SK-N-SH (cell line): ENCODE measurements around the gene R3HDM1. TPM values are rescaled to one million over a fixed set of nuclear protein-coding genes. Genes with fewer than 3 reads are reported as not detected.

ENCODE experiments used
- CTCF ChIA-PET: fragments of 300-600, 350-600 bp; formaldehyde crosslinking; extraction: SDS; loops from one replicate; lab custom pipeline; 2021; lab: Yijun Ruan, JAX
- POLR2A ChIA-PET: fragments of 350-600 bp; sonication (Branson Sonifier 250); formaldehyde crosslinking; extraction: SDS; loops from one replicate; lab custom pipeline; 2020; ENCODE audit warnings: antibody characterized with exemption, inconsistent platforms; lab: Yijun Ruan, JAX
- DNase-seq: peaks from one replicate; pipeline ENCODE4 v3.0.0; 2012
- H2AFZ ChIP-seq: fragments of 200-600 bp; sonication (generic); 2 replicates; pipeline ENCODE4 v1.8.1; 2016; ENCODE audit warnings: antibody characterized with exemption, mild to moderate bottlenecking, low read depth
- H3F3A ChIP-seq: fragments of 200-600 bp; sonication (generic); replicated peaks from 2 replicates; pipeline ENCODE3; 2016; ENCODE audit warnings: antibody characterized with exemption, mild to moderate bottlenecking; ENCODE audit not compliant: insufficient read depth
- H3K27ac ChIP-seq, 2 experiments: fragments of 200-500 bp in 1 of 2; fragments of 200-600 bp in 1 of 2; sonication (Bioruptor generic) in 1 of 2; sonication (generic), shearing (Covaris generic) in 1 of 2; 2 replicates each; pipeline versions ENCODE4 v1.5.1 to v1.6.1; 2014 to 2016; ENCODE audit warnings: low read depth in 2 of 2, inconsistent platforms in 1 of 2, low read length in 1 of 2, mild to moderate bottlenecking in 1 of 2, mixed read lengths in 1 of 2
- H3K27me3 ChIP-seq: fragments of 200-600 bp; sonication (generic), shearing (Covaris generic); 2 replicates; pipeline ENCODE4 v1.6.1; 2016; ENCODE audit warnings: mixed run types; ENCODE audit not compliant: insufficient read depth
- H3K36me3 ChIP-seq, 2 experiments: fragments of 200-500 bp in 1 of 2; fragments of 200-600 bp in 1 of 2; sonication (Bioruptor generic) in 1 of 2; sonication (generic) in 1 of 2; replicated peaks in 1 of 2; 2 replicates each; pipeline versions ENCODE3 to v1.5.1; 2014 to 2016; ENCODE audit warnings: low read length in 1 of 2, mild to moderate bottlenecking in 1 of 2; ENCODE audit not compliant: insufficient read depth in 2 of 2, control insufficient read depth in 1 of 2
- H3K4me1 ChIP-seq, 2 experiments: fragments of 200-500 bp in 1 of 2; fragments of 200-600 bp in 1 of 2; sonication (Bioruptor generic) in 1 of 2; sonication (generic), shearing (Covaris generic) in 1 of 2; 2 replicates each; pipeline versions ENCODE4 v1.5.1 to v1.6.1; 2014 to 2016; ENCODE audit warnings: low read depth in 1 of 2, low read length in 1 of 2, mixed run types in 1 of 2; ENCODE audit not compliant: insufficient read depth in 2 of 2, control insufficient read depth in 1 of 2
- H3K4me2 ChIP-seq: fragments of 200-600 bp; sonication (generic), shearing (Covaris generic); 2 replicates; pipeline ENCODE4 v1.6.1; 2017; ENCODE audit warnings: mixed run types
- H3K4me3 ChIP-seq, 2 experiments: fragments of 200-500 bp in 1 of 2; fragments of 200-600 bp in 1 of 2; sonication (Bioruptor generic) in 1 of 2; sonication (generic), shearing (Covaris generic) in 1 of 2; 2 replicates each; pipeline versions ENCODE4 v1.5.1 to v1.8.1; 2014 to 2016; ENCODE audit warnings: low read depth in 2 of 2, inconsistent platforms in 1 of 2, low read length in 1 of 2, mild to moderate bottlenecking in 1 of 2, mixed read lengths in 1 of 2, moderate library complexity in 1 of 2
- H3K79me2 ChIP-seq: fragments of 200-600 bp; sonication (generic); 2 replicates; pipeline ENCODE4 v1.8.1; 2017; ENCODE audit warnings: mild to moderate bottlenecking; ENCODE audit not compliant: insufficient read depth
- H3K9ac ChIP-seq: fragments of 200-600 bp; sonication (generic); 2 replicates; pipeline ENCODE4 v1.6.1; 2017; ENCODE audit warnings: mixed run types
- H3K9me2 ChIP-seq: fragments of 200-600 bp; sonication (generic); 2 replicates; pipeline ENCODE4 v1.6.1; 2017; ENCODE audit warnings: mixed run types
- H3K9me3 ChIP-seq: fragments of 200-600 bp; sonication (generic); 2 replicates; pipeline ENCODE4 v1.6.1; 2017; ENCODE audit warnings: mixed run types, mild to moderate bottlenecking, moderate library complexity
- H4K20me1 ChIP-seq: fragments of 200-600 bp; sonication (generic); 2 replicates; pipeline ENCODE4 v1.6.1; 2017; ENCODE audit warnings: mild to moderate bottlenecking, mixed run types; ENCODE audit not compliant: insufficient read depth
- FOXJ3 ChIP-seq: sonication (generic); formaldehyde crosslinking; IDR thresholded peaks from 2 replicates; pipeline ENCODE4 v1.5.1; 2020; ENCODE audit warnings: mild to moderate bottlenecking, missing genetic modification reagents
- MXI1 ChIP-seq: IDR thresholded peaks from 2 replicates; pipeline ENCODE4 v1.6.1; 2012; ENCODE audit warnings: mild to moderate bottlenecking, low read depth, low read length, improper control_type of control experiment
- RAD21 ChIP-seq: IDR thresholded peaks from 2 replicates; pipeline ENCODE4 v1.6.1; 2012; ENCODE audit warnings: mild to moderate bottlenecking, low read length
- RCOR1 ChIP-seq: fragments of 150-350 bp; IDR thresholded peaks from 2 replicates; pipeline ENCODE4 v1.6.1; 2017; ENCODE audit warnings: antibody characterized with exemption, low read length
- SMC3 ChIP-seq: IDR thresholded peaks from 2 replicates; pipeline ENCODE4 v1.6.1; 2012; ENCODE audit warnings: low read depth, low read length, improper control_type of control experiment
- YY1 ChIP-seq: IDR thresholded peaks from 2 replicates; pipeline ENCODE4 v1.4.0; 2012; ENCODE audit warnings: low read depth, mild to moderate bottlenecking
- WGBS: methylation state at CpG from one replicate; pipeline ENCODE4 v1.1.6; 2017; ENCODE audit warnings: low lambda C conversion rate; 5-methylcytosine and 5-hydroxymethylcytosine counted together
- polyA plus RNA-seq, 3 experiments: library from polyadenylated mRNA; depleted of rRNA; stranded (reverse); fragments of >200 nt; gene quantifications; 2 replicates each; pipeline ENCODE4 v1.2.3, GENCODE V29; 2012
- TF ChIP-seq, protein P1 (sequence below): IDR thresholded peaks from 2 replicates; pipeline ENCODE4; 2012
- TF ChIP-seq, protein P2 (sequence below): fragments of 200-600 bp; sonication (generic); IDR thresholded peaks from 2 replicates; pipeline ENCODE4 v1.6.1; 2017; ENCODE audit warnings: antibody characterized with exemption, mild to moderate bottlenecking, moderate library complexity
- TF ChIP-seq, protein P3 (sequence below): fragments of 150-350 bp; IDR thresholded peaks from 2 replicates; pipeline ENCODE4 v1.6.1; 2016; ENCODE audit warnings: mild to moderate bottlenecking, low read depth, low read length

The R3HDM1 gene
- polyA plus RNA-seq, 1 of the 3 experiments (the other 2 are of a cell fraction): 38.2 TPM

DNA sequence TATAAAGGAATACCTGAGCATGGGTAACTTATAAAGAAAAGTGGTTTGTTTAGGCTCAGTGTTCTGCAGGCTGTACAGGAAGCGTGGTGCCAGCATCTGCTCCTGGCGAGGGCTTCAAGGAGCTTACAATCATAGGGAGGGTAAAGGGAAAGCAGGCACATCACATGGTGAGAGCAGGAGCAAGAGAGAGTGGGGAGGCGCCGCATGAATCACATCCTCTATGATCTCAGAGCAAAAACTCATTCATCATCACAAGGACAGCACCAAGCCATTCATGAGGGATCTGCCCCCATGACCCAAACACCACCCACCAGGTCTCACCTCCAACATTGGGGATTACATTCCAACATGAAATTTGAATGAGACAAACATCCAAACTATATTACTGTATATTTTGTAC, 32.5 kb downstream of the R3HDM1 start:
- H3K9ac ChIP-seq: no peak overlapping the region
- CTCF ChIA-PET: no interaction called here
- no peaks in the 10 kb centered on the region for H3K9me2 ChIP-seq
- no peak overlapping the region for H3K27ac ChIP-seq
- no peaks in the 10 kb centered on the region for H3K4me1 ChIP-seq
- 97% methylated on average over 2 of the region's 4 CpGs for WGBS
- peaks cover 0 to 14% of the 10 kb centered on the region in 2 experiments for H3K36me3 ChIP-seq
- no peak overlapping the region for H3K4me2 ChIP-seq
- H3K4me3 ChIP-seq: no peak overlapping the region
- TF ChIP-seq FOXJ3 (CRISPR knock-in tag) (no peak), SMC3 (no peak), RCOR1 (no peak), YY1 (no peak), MXI1 (no peak)
- TF ChIP-seq, protein P1, sequence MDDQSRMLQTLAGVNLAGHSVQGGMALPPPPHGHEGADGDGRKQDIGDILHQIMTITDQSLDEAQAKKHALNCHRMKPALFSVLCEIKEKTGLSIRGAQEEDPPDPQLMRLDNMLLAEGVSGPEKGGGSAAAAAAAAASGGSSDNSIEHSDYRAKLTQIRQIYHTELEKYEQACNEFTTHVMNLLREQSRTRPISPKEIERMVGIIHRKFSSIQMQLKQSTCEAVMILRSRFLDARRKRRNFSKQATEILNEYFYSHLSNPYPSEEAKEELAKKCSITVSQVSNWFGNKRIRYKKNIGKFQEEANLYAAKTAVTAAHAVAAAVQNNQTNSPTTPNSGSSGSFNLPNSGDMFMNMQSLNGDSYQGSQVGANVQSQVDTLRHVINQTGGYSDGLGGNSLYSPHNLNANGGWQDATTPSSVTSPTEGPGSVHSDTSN: peak; percentile 32; the same call in 1 of the 2 replicates
- TF ChIP-seq, protein P2, sequence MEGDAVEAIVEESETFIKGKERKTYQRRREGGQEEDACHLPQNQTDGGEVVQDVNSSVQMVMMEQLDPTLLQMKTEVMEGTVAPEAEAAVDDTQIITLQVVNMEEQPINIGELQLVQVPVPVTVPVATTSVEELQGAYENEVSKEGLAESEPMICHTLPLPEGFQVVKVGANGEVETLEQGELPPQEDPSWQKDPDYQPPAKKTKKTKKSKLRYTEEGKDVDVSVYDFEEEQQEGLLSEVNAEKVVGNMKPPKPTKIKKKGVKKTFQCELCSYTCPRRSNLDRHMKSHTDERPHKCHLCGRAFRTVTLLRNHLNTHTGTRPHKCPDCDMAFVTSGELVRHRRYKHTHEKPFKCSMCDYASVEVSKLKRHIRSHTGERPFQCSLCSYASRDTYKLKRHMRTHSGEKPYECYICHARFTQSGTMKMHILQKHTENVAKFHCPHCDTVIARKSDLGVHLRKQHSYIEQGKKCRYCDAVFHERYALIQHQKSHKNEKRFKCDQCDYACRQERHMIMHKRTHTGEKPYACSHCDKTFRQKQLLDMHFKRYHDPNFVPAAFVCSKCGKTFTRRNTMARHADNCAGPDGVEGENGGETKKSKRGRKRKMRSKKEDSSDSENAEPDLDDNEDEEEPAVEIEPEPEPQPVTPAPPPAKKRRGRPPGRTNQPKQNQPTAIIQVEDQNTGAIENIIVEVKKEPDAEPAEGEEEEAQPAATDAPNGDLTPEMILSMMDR: no peak
- TF ChIP-seq, protein P3, sequence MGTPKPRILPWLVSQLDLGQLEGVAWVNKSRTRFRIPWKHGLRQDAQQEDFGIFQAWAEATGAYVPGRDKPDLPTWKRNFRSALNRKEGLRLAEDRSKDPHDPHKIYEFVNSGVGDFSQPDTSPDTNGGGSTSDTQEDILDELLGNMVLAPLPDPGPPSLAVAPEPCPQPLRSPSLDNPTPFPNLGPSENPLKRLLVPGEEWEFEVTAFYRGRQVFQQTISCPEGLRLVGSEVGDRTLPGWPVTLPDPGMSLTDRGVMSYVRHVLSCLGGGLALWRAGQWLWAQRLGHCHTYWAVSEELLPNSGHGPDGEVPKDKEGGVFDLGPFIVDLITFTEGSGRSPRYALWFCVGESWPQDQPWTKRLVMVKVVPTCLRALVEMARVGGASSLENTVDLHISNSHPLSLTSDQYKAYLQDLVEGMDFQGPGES: no peak
- POLR2A ChIA-PET: no interaction called here
- H2AFZ ChIP-seq: no peak overlapping the region
- H3K9me3 ChIP-seq: no peaks in the 10 kb centered on the region
- peaks cover 55% of the 10 kb centered on the region for H3K79me2 ChIP-seq
- no peak for DNase-seq
- no peaks in the 10 kb centered on the region for H4K20me1 ChIP-seq
- H3K27me3 ChIP-seq: no peaks in the 10 kb centered on the region
- no peaks in the 10 kb centered on the region for H3F3A ChIP-seq

DNA sequence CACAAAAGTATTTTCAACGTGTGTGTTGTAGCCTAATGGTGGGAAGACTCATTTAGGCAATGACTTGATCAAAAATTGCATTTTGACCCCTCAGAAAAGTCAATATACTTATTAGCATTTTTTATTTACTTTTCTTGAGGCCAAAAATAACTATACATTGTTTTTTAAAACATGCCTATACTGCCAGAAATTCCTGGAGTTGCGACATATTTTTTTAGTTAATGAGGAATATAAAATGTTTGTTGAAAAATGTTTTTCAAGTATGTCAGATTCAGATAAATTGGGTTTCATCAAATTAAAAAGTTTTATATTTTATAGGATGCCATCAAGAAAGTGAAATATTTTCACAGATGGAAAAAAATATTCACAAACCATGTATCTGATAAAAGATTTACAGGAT, 39.6 kb downstream of the R3HDM1 start:
- Histone ChIP-seq H3K4me1 (no peaks in the 10 kb centered on the region), H3K27ac (no peak overlapping the region), H3K9ac (no peak overlapping the region), H3K4me2 (no peak overlapping the region), H3K9me3 (no peaks in the 10 kb centered on the region), H3K27me3 (no peaks in the 10 kb centered on the region), H3K36me3 (peaks cover 0 to 15% of the 10 kb centered on the region in 2 experiments), H4K20me1 (no peaks in the 10 kb centered on the region), H3K4me3 (no peak overlapping the region), H3K79me2 (peaks cover 18% of the 10 kb centered on the region; the same call in 1 of the 2 replicates), H2AFZ (no peak overlapping the region), H3K9me2 (no peaks in the 10 kb centered on the region), H3F3A (peaks cover 8% of the 10 kb centered on the region)
- CTCF ChIA-PET: interaction anchor here (1.7 kb wide), 1 partner anchor 567 kb away, joined by 5 read pairs; no protein-coding TSS in a partner anchor
- POLR2A ChIA-PET: no interaction called here
- DNase-seq: no peak
- WGBS: 94% methylated on average over 2 of the region's 2 CpGs
- TF ChIP-seq RAD21 (no peak), SMC3 (no peak)
